ENCODE measurements around the gene TTI1. TPM values are rescaled to one million over a fixed set of nuclear protein-coding genes. Genes with fewer than 3 reads are reported as not detected.

Gene TTI1
- polyA plus RNA-seq, 1 experiment: 15.1 TPM

- H3K9me3 ChIP-seq (ENCODE audit: control insufficient read depth, insufficient read depth, low read length): no peaks in the 10 kb centered on the region; the same call in 1 of the 2 replicates
- ChIA-PET POLR2A (interaction anchor here (0.6 to 1.6 kb wide), 6 partner anchors 9 to 52 kb away, joined by 3 to 10 read pairs (median 3); no protein-coding TSS in a partner anchor), CTCF (interaction anchor here (1.0 to 1.6 kb wide), 4 partner anchors 9 to 469 kb away, joined by 3 to 6 read pairs (median 3); no protein-coding TSS in a partner anchor)
- H3K4me3 ChIP-seq (ENCODE audit: low read depth, low read length): peak overlapping the region; percentile 95
- TF ChIP-seq, protein P1, sequence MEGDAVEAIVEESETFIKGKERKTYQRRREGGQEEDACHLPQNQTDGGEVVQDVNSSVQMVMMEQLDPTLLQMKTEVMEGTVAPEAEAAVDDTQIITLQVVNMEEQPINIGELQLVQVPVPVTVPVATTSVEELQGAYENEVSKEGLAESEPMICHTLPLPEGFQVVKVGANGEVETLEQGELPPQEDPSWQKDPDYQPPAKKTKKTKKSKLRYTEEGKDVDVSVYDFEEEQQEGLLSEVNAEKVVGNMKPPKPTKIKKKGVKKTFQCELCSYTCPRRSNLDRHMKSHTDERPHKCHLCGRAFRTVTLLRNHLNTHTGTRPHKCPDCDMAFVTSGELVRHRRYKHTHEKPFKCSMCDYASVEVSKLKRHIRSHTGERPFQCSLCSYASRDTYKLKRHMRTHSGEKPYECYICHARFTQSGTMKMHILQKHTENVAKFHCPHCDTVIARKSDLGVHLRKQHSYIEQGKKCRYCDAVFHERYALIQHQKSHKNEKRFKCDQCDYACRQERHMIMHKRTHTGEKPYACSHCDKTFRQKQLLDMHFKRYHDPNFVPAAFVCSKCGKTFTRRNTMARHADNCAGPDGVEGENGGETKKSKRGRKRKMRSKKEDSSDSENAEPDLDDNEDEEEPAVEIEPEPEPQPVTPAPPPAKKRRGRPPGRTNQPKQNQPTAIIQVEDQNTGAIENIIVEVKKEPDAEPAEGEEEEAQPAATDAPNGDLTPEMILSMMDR (IDR thresholded peaks at IDR 0.05; ENCODE audit: low read depth, low read length): no peak
- no peak for DNase-seq (ENCODE audit: low read depth, low spot score)
- peak overlapping the region; percentile 43 for H3K27ac ChIP-seq (ENCODE audit: low read depth, low read length)
- no peaks in the 10 kb centered on the region for H3K27me3 ChIP-seq (ENCODE audit: control insufficient read depth, insufficient read depth, low read length)
Measured at GRCh38 chr20:38032585-38033329, 499 bp downstream of the TTI1 start.

- TF ChIP-seq, protein P1 (IDR thresholded peaks at IDR 0.05; ENCODE audit: low read depth, low read length): no peak
- no peak for DNase-seq (ENCODE audit: low read depth, low spot score)
- Histone ChIP-seq H3K27me3 (ENCODE audit: control insufficient read depth, insufficient read depth, low read length) (no peaks in the 10 kb centered on the region), H3K4me3 (ENCODE audit: low read depth, low read length) (no peak overlapping the region), H3K27ac (ENCODE audit: low read depth, low read length) (no peak overlapping the region), H3K9me3 (ENCODE audit: control insufficient read depth, insufficient read depth, low read length) (no peaks in the 10 kb centered on the region; the same call in 1 of the 2 replicates)
- ChIA-PET CTCF (interaction anchor here (1.0 kb wide), 1 partner anchor 468 kb away, joined by 3 read pairs; no protein-coding TSS in a partner anchor), POLR2A (no interaction called here)
Measured at GRCh38 chr20:38031957-38032356, 1.3 kb downstream of the TTI1 start.

- CTCF ChIA-PET: interaction anchor here (0.8 to 1.0 kb wide), 2 partner anchors 16 to 192 kb away, joined by 3 to 4 read pairs; no protein-coding TSS in a partner anchor
- H3K27ac ChIP-seq (ENCODE audit: low read depth, low read length): no peak overlapping the region
- H3K27me3 ChIP-seq (ENCODE audit: control insufficient read depth, insufficient read depth, low read length): no peaks in the 10 kb centered on the region
- no peak for DNase-seq (ENCODE audit: low read depth, low spot score)
- H3K4me3 ChIP-seq (ENCODE audit: low read depth, low read length): no peak overlapping the region
- H3K9me3 ChIP-seq (ENCODE audit: control insufficient read depth, insufficient read depth, low read length): no peaks in the 10 kb centered on the region; the same call in 1 of the 2 replicates
- TF ChIP-seq, protein P1 (IDR thresholded peaks at IDR 0.05; ENCODE audit: low read depth, low read length): no peak
- POLR2A ChIA-PET: no interaction called here
Measured at GRCh38 chr20:38029453-38029852, 3.8 kb downstream of the TTI1 start.

DNA sequence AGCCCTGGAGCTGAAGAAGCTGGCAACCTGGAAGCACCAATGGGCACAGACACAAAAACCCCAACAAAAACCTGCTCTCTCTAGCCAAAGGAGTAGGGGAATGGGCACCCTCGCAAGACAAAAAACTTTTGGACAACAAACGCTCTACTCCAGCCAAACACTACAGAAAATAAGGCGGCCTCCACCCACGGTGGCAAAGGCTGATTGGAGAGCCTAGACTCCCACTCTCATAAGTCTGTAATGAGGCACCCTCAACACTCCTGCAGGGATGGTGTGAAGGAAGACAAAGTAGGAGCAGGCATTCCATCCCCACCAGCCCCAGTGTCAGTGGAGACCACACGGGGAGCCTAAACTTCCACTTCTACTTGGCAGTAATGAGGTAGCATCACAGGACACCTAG lies 8.8 kb downstream of the TTI1 start:
- Histone ChIP-seq H3K4me3 (ENCODE audit: low read depth, low read length) (no peak overlapping the region), H3K27ac (ENCODE audit: low read depth, low read length) (peak overlapping the region; percentile 43), H3K27me3 (ENCODE audit: control insufficient read depth, insufficient read depth, low read length) (no peaks in the 10 kb centered on the region), H3K9me3 (ENCODE audit: control insufficient read depth, insufficient read depth, low read length) (no peaks in the 10 kb centered on the region)
- ChIA-PET CTCF (interaction anchor here (1.6 kb wide), 1 partner anchor 32 kb away, joined by 5 read pairs; no protein-coding TSS in a partner anchor), POLR2A (no interaction called here)
- TF ChIP-seq, protein P1 (IDR thresholded peaks at IDR 0.05; ENCODE audit: low read depth, low read length): no peak
- no peak for DNase-seq (ENCODE audit: low read depth, low spot score)

Data from AG04450 (cell line).